Measurements from ENCODE around the gene TBRG1.
"Not testable (repeated sequence)": the region's sequence is repeated elsewhere in the genome, so short reads cannot be mapped to it uniquely, and the experiment has no call there.

DNA sequence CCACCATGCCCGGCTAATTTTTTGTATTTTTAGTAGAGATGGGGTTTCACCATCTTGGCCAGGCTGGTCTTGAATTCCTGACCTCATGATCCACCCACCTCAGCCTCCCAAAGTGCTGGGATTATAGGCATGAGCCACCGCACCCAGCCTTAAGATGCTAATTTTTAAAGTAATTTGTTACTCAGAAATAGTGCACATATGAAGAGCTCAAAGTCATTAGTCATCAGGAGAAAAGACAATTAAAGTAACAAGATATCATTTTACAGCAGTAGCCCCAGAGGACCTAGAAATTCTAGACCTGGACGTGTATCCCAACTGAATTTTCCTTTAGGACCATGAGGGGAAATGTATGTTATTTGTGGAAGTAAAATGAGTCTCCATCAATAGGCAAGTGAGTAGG, 19.9 kb upstream of the TBRG1 start:
- TF ChIP-seq, protein P1, sequence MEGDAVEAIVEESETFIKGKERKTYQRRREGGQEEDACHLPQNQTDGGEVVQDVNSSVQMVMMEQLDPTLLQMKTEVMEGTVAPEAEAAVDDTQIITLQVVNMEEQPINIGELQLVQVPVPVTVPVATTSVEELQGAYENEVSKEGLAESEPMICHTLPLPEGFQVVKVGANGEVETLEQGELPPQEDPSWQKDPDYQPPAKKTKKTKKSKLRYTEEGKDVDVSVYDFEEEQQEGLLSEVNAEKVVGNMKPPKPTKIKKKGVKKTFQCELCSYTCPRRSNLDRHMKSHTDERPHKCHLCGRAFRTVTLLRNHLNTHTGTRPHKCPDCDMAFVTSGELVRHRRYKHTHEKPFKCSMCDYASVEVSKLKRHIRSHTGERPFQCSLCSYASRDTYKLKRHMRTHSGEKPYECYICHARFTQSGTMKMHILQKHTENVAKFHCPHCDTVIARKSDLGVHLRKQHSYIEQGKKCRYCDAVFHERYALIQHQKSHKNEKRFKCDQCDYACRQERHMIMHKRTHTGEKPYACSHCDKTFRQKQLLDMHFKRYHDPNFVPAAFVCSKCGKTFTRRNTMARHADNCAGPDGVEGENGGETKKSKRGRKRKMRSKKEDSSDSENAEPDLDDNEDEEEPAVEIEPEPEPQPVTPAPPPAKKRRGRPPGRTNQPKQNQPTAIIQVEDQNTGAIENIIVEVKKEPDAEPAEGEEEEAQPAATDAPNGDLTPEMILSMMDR (IDR thresholded peaks at IDR 0.05; ENCODE audit: low read depth, low read length) = not testable (repeated sequence)
- TF ChIP-seq EZH2phosphoT487 (IDR thresholded peaks at IDR 0.05; ENCODE audit: low read depth) = not testable (repeated sequence)
